HG03280 (cell line): ENCODE data around the gene MS4A2.
"Not testable (repeated sequence)": the region's sequence is repeated elsewhere in the genome, so short reads cannot be mapped to it uniquely, and the experiment has no call there.

ENCODE experiments used
- ATAC-seq: cut with Tn5 transposase; IDR thresholded peaks from one replicate; pipeline ENCODE4 v1.9.1; 2021; ENCODE audit warnings: mild to moderate bottlenecking, moderate library complexity; ENCODE audit not compliant: unreplicated experiment

MS4A2 gene

GRCh38 chr11:60088364-60088763 lies at the start of gene MS4A2:
MS4A2 (plus strand) TSS chr11:60088664; CDS start chr11:60088766, 102 bp downstream.
- ATAC-seq = no peak

DNA sequence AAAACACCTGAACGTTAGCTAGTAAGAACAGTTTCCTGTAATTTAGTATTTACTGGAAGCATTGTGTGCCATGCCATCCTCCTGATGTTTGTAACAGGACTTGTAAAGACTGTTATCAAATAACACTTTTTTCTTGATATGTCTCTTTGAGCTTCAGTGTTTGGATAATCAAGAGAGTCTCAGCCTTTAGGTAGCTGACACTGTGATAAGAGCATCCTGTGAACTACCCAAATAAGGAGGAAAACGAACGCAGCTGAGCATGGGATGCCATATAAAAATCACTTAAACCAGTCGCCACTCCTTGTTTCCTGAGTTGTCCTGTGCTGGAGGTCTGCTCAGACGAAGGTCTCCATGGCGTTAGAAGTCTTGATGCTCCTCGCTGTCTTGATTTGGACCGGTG lies 48.4 kb upstream of the MS4A2 start, which contains the start of gene OOSP2:
Gene OOSP2, plus strand, starts transcription at position 301 of the 400 bp plus-strand sequence. Its CDS starts 51 bp downstream, at position 352.
- ATAC-seq = no peak

DNA sequence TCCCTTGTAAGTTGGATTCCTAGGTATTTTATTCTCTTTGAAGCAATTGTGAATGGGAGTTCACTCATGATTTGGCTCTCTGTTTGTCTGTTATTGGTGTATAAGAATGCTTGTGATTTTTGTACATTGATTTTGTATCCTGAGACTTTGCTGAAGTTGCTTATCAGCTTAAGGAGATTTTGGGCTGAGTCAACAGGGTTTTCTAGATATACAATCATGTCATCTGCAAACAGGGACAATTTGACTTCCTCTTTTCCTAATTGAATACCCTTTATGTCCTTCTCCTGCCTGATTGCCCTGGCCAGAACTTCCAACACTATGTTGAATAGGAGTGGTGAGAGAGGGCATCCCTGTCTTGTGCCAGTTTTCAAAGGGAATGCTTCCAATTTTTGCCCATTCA lies 38.0 kb upstream of the MS4A2 start:
- ATAC-seq = not testable (repeated sequence)

- ATAC-seq = not testable (repeated sequence)
These were observed 37.6 kb upstream of the MS4A2 start for GRCh38 chr11:60050839-60051238.

GRCh38 chr11:60056349-60056969 lies 32.0 kb upstream of the MS4A2 start, which contains the start of gene MS4A3:
MS4A3 (plus strand) TSS chr11:60056665; CDS start chr11:60061161, 4,496 bp downstream.
- ATAC-seq = no peak

- ATAC-seq = no peak
These were observed 29.4 kb upstream of the MS4A2 start for GRCh38 chr11:60059052-60059451.

DNA sequence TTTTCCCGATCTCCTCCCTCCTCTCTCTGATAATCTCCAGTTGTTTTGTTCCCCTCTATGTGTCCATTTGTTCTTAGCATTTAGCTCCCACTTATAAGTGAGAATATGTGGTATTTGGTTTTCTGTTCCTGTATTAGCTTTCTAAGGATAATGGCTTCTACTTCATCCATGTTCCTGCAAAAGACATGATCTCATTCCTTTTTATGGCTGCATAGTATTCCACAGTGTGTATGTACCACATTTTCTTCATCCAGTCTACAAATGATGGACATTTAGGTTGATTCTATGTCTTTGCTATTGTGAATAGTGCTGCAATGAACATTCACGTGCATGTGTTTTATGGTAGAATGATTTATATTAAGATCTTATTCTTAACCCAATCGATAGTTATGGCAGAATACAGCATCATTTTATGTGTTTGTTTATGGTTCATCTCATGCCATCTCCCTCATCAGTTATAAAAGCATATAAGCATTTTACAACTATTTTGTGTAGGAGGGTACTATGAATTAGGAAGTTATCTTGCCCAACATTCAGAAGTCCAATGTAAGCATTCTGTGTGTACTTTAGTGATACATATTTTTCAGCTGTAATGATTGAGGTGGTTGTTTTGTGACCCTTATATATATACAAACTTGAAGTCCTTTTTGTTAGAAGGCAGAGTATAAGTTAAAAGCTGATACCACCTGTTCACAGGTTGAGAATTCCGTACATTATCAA lies 28.8 kb upstream of the MS4A2 start:
- ATAC-seq = no peak

DNA sequence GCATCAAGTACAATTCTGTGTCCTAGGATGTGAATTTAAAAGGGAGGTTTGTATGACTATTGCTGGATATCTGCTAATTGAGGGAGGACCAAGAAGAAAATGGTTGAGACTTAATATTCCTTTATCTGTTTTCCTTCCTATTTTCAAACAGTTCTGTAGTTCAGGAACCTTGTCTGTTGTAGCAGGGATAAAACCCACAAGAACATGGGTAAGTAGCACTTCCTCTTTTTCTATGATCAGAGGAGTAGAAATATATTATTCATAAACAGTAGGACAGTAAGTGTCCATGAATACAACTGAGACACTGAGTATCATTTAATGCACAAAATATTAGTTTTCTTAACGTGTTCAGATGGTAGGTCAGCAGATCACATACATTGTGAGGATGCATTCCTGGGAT lies 24.4 kb upstream of the MS4A2 start:
- no peak for ATAC-seq

- ATAC-seq = no peak
These were observed 22.7 kb upstream of the MS4A2 start for GRCh38 chr11:60065801-60066200.

- ATAC-seq = no peak
These were observed 19.0 kb upstream of the MS4A2 start for GRCh38 chr11:60069450-60069849.

DNA sequence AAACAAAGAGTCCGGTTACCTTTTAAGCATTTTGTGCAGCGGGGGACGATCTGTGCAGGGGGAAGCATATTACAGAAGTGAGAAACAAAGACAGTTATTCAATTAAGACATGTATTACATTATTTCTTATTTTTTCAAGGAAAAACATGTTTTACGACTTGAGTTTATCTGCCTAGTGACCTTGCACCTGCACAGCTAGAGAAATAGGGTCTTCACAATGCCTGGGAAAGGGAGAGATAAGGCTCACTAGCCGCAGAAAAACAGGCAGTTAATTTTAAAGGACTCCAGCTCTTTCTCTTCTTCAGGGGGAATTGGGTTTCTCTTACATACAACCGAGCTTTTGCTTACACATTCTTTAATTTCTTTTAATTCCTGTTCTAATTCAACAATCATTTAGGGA lies 16.8 kb upstream of the MS4A2 start:
- ATAC-seq = not testable (repeated sequence)

DNA sequence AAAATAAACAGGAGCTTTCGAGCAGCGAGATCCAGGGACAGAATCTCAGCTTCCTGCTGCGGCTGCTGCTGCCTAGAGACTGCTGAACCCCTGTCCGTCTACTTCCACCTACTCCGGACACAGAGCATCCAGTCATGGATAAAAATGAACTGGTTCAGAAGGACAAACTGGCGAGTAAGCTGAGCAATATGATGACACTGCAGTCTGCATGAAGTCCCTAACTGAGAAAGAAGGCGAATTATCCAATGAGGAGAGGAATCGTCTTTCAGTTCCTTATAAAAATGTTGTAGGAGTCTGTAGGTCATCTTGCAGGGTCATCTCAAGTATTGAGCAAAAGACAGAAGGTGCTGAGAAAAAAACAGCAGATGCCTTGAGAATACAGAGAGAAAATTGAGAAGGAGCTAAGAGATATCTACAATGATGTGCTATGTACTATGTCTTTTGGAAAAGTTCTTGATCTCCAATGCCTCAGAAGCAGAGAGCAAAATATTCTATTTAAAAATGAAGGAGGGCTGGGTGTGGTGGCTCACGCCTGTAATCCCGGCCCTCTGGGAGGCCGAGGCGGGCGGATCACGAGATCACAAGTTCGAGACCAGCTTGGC lies 11.1 kb upstream of the MS4A2 start:
- ATAC-seq = no peak

GRCh38 chr11:60077981-60078380 lies 10.5 kb upstream of the MS4A2 start:
- no peak for ATAC-seq

- ATAC-seq = no peak
These were observed 9.7 kb upstream of the MS4A2 start for GRCh38 chr11:60078745-60079144.

- ATAC-seq = no peak
These were observed 7.9 kb upstream of the MS4A2 start for GRCh38 chr11:60080535-60080934.

GRCh38 chr11:60084631-60085273 lies 3.7 kb upstream of the MS4A2 start:
- ATAC-seq = no peak

DNA sequence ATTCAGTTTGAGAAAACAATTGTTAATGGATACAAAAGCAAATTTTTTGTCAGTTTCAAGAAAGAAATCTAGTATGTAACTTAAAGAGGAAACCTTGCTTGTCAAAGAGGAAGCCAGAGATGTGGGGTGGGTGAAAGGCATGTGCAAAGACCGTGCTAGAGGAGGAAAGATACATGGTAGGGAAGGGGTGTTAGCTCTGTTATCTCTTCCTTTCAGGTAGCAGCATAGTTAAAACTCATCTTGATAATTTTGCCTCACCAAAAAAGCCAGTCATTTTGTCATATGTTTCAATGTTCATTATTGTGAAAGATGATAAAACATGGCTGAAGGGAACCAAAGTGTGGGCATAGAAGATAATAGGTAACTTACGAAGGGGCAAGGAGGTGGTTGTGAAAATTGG lies 2.6 kb upstream of the MS4A2 start:
- no peak for ATAC-seq

- no peak for ATAC-seq
These were observed 1.2 kb upstream of the MS4A2 start for GRCh38 chr11:60087239-60087638.

DNA sequence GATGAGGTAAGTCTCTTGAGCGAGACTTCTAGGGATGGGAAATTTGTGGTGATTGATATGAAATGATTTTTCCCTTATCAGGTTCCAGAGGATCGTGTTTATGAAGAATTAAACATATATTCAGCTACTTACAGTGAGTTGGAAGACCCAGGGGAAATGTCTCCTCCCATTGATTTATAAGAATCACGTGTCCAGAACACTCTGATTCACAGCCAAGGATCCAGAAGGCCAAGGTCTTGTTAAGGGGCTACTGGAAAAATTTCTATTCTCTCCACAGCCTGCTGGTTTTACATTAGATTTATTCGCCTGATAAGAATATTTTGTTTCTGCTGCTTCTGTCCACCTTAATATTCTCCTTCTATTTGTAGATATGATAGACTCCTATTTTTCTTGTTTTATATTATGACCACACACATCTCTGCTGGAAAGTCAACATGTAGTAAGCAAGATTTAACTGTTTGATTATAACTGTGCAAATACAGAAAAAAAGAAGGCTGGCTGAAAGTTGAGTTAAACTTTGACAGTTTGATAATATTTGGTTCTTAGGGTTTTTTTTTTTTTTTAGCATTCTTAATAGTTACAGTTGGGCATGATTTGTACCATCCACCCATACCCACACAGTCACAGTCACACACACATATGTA lies 7.1 kb downstream of the MS4A2 start:
- no peak for ATAC-seq

DNA sequence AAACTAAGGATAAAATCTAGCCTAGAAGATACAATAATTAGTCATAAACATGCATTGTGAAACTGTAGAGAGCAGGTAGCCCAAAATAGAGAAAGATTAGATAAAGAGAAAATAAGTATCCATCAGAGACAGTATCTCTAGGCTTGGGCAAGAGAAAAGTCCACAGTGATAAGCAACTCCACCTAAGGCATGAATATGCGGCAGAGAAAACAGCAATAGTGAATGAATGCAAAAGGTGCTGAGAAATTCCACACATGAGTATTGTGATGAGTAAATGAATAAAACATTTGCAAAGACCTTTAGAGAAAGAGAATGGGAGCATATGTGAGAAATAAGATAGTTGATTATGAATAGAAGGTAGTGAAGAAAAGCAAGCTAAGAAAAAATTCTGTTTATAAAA lies 8.7 kb downstream of the MS4A2 start:
- no peak for ATAC-seq

GRCh38 chr11:60098508-60098907 lies 10.0 kb downstream of the MS4A2 start:
- ATAC-seq = no peak
